ENCODE results near the gene NFYC. TPM values are rescaled to one million over a fixed set of nuclear protein-coding genes. Genes with fewer than 3 reads are reported as not detected.
A peak's percentile ranks its signal among the peaks of the same experiment; 100 is the strongest.

The NFYC gene
- total RNA-seq, 4 donors from 2014 or later, result 31.8 to 63.3 (median 44.0) TPM

- no peak for TF ChIP-seq CTCF (IDR thresholded peaks at IDR 0.05)
- TF ChIP-seq POLR2A (IDR thresholded peaks at IDR 0.05), result no peak
- Histone ChIP-seq H3K27me3 (no peaks in the 10 kb centered on the region), H3K27ac (no peak overlapping the region), H3K36me3 (no peaks in the 10 kb centered on the region), H3K9me3 (no peaks in the 10 kb centered on the region), H3K4me3 (no peak overlapping the region), H3K4me1 (no peaks in the 10 kb centered on the region)
- intact Hi-C loops (cut with DNase I; ENCODE audit: low total_unique reads), result no loop called here
- DNase-seq, result no peak
These were observed 41.9 kb upstream of the NFYC start for GRCh38 chr1:40649592-40649930.

- no peak for DNase-seq
- intact Hi-C loops (cut with DNase I; ENCODE audit: low total_unique reads), result no loop called here
- Histone ChIP-seq H3K36me3 (no peaks in the 10 kb centered on the region), H3K27ac (no peak overlapping the region), H3K4me1 (no peaks in the 10 kb centered on the region), H3K9me3 (no peaks in the 10 kb centered on the region), H3K4me3 (no peak overlapping the region), H3K27me3 (no peaks in the 10 kb centered on the region)
- TF ChIP-seq CTCF (IDR thresholded peaks at IDR 0.05) (peak in 1 of 4 experiments; percentile 4), POLR2A (IDR thresholded peaks at IDR 0.05) (no peak)
These were observed 41.4 kb upstream of the NFYC start for GRCh38 chr1:40650075-40650474.

- Histone ChIP-seq H3K36me3 (no peaks in the 10 kb centered on the region), H3K27me3 (no peaks in the 10 kb centered on the region), H3K27ac (no peak overlapping the region), H3K4me1 (no peaks in the 10 kb centered on the region), H3K4me3 (no peak overlapping the region), H3K9me3 (no peaks in the 10 kb centered on the region)
- intact Hi-C loops (cut with DNase I; ENCODE audit: low total_unique reads), result no loop called here
- DNase-seq, result no peak
- TF ChIP-seq POLR2A (IDR thresholded peaks at IDR 0.05) (no peak), CTCF (IDR thresholded peaks at IDR 0.05) (no peak)
These were observed 40.2 kb upstream of the NFYC start for GRCh38 chr1:40651138-40651857.

DNA sequence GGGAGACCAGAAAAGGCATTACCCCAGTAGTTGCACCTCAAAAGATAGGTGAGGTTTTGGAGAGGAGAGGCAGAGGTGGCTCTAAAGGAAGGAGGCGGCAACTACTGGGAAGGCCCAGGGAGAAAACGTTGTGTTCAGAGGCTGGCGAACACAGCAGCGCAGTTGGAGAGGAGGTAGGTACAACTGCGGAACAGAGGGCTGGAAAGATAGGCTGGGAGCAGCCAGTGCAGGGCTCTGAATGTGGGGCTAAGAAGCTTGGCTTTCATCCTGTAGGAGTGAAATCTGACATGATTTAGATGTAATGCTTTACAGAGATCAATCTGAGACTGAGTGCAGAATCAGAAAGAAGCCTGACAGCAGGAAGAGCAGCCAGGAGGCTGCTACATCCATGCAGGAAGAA is 39.0 kb upstream of the NFYC start:
- no peaks in the 10 kb centered on the region for H3K27me3 ChIP-seq
- H3K36me3 ChIP-seq, result no peaks in the 10 kb centered on the region
- H3K4me3 ChIP-seq, result no peak overlapping the region
- no peak for DNase-seq
- intact Hi-C loops (cut with DNase I; ENCODE audit: low total_unique reads), result no loop called here
- H3K4me1 ChIP-seq, result no peaks in the 10 kb centered on the region
- TF ChIP-seq CTCF (IDR thresholded peaks at IDR 0.05), result no peak
- no peak for TF ChIP-seq POLR2A (IDR thresholded peaks at IDR 0.05)
- no peaks in the 10 kb centered on the region for H3K9me3 ChIP-seq
- no peak overlapping the region for H3K27ac ChIP-seq

DNA sequence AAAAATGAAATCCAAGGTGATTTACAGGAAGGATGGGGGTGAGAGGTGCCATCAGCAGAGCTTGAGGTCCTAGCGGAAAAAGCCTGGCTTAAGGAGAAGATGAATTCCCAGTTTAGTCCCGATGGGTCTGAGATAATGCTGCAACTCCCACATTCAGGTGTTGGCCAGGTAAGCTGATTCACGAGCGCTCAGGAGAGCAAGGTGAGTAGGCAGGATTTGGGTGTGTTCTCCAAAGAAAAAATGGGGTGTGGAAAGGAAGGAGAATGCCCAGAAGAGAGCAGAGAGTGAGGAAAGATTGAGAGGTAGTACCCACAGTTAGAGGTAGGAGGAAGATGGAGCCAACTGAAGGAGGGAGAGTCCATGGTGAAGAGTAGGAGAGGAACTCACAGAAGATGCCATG is 38.5 kb upstream of the NFYC start:
- H3K4me1 ChIP-seq, result no peaks in the 10 kb centered on the region
- no peaks in the 10 kb centered on the region for H3K27me3 ChIP-seq
- no peak for TF ChIP-seq POLR2A (IDR thresholded peaks at IDR 0.05)
- no peak for TF ChIP-seq CTCF (IDR thresholded peaks at IDR 0.05)
- no peaks in the 10 kb centered on the region for H3K9me3 ChIP-seq
- DNase-seq, result no peak
- H3K27ac ChIP-seq, result no peak overlapping the region
- no peaks in the 10 kb centered on the region for H3K36me3 ChIP-seq
- no peak overlapping the region for H3K4me3 ChIP-seq
- intact Hi-C loops (cut with DNase I; ENCODE audit: low total_unique reads), result no loop called here

All from uterus (tissue), 4 donors.